Tibial artery (tissue), 4 donors: Measurements from ENCODE around the gene KCND2.

Experiments used
- DNase-seq, 2 donors: peaks; one replicate each; pipeline ENCODE4 v3.0.0-alpha.2; 2019
- H3K27ac ChIP-seq, 2 donors: fragments of 200-600 bp; sonication (generic) in 1 of 2; 1 replicate in 1 of 2; 2 replicates in 1 of 2; pipeline ENCODE4 v1.5.1; 2018 to 2019; ENCODE audit warnings: mild to moderate bottlenecking in 1 of 2
- H3K27me3 ChIP-seq, 2 donors: fragments of 200-600 bp; sonication (generic) in 1 of 2; one replicate each; pipeline versions ENCODE4 v1.5.1 to v1.6.0; 2016 to 2019
- H3K36me3 ChIP-seq, 3 donors: fragments of 200-600 bp; sonication (generic) in 2 of 3; one replicate each; pipeline ENCODE4 v1.5.1; 2016 to 2019; ENCODE audit warnings: mild to moderate bottlenecking in 2 of 3
- H3K4me1 ChIP-seq, 4 donors: fragments of 200-600 bp; sonication (generic) in 2 of 4; 1 replicate in 3 of 4; 2 replicates in 1 of 4; pipeline ENCODE4 v1.5.1; 2016 to 2019
- H3K4me3 ChIP-seq, 2 donors: fragments of 200-600 bp; sonication (generic) in 1 of 2; 1 replicate in 1 of 2; 2 replicates in 1 of 2; pipeline ENCODE4 v1.5.1; 2018 to 2019; ENCODE audit warnings: mild to moderate bottlenecking in 2 of 2
- H3K9me3 ChIP-seq, 3 donors: fragments of 200-600 bp; sonication (generic) in 1 of 3; one replicate each; pipeline ENCODE4 v1.5.1; 2016 to 2019
- intact Hi-C: fragments of 100-400 bp; cut with DNase I; formaldehyde crosslinking; loops from one replicate; pipeline ENCODE4 v1.15.0; 2023; ENCODE audit warnings: low total_unique reads
- TF ChIP-seq, protein P1 (sequence below), 2 experiments: fragments of 200-600 bp in 1 of 2; fragments of 450-650 bp in 1 of 2; IDR thresholded peaks; one replicate each; pipeline ENCODE4 v1.5.1; 2017 to 2019; ENCODE audit warnings: antibody characterized with exemption in 2 of 2, mild to moderate bottlenecking in 1 of 2, moderate library complexity in 1 of 2

The KCND2 gene

DNA sequence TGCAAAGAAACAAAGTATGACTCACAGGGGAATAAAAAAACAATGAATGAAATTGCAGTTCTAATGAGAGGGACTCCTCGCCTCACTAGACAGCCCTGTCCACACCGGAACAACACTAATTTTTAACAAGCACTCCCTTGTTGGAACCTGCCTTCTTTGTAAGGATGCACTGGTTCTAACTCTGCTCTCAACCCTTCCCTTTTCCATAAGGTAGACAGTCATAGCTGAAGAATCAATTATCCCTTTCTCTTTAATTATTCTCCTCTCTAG lies 519.8 kb downstream of the KCND2 start:
- Histone ChIP-seq H3K4me3 (no peak overlapping the region), H3K36me3 (peaks cover 0 to 5% (median 0%) of the 10 kb centered on the region in 3 donors), H3K27me3 (no peaks in the 10 kb centered on the region), H3K9me3 (no peaks in the 10 kb centered on the region), H3K27ac (no peak overlapping the region), H3K4me1 (peaks cover 0 to 3% (median 0%) of the 10 kb centered on the region in 4 donors)
- intact Hi-C loops, result loop anchor here (5.0 to 10.0 kb wide), 3 partner anchors 60 to 302 kb away; no protein-coding TSS in a partner anchor
- DNase-seq, result no peak
- TF ChIP-seq, protein P1, sequence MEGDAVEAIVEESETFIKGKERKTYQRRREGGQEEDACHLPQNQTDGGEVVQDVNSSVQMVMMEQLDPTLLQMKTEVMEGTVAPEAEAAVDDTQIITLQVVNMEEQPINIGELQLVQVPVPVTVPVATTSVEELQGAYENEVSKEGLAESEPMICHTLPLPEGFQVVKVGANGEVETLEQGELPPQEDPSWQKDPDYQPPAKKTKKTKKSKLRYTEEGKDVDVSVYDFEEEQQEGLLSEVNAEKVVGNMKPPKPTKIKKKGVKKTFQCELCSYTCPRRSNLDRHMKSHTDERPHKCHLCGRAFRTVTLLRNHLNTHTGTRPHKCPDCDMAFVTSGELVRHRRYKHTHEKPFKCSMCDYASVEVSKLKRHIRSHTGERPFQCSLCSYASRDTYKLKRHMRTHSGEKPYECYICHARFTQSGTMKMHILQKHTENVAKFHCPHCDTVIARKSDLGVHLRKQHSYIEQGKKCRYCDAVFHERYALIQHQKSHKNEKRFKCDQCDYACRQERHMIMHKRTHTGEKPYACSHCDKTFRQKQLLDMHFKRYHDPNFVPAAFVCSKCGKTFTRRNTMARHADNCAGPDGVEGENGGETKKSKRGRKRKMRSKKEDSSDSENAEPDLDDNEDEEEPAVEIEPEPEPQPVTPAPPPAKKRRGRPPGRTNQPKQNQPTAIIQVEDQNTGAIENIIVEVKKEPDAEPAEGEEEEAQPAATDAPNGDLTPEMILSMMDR (IDR thresholded peaks at IDR 0.05), result no peak

DNA sequence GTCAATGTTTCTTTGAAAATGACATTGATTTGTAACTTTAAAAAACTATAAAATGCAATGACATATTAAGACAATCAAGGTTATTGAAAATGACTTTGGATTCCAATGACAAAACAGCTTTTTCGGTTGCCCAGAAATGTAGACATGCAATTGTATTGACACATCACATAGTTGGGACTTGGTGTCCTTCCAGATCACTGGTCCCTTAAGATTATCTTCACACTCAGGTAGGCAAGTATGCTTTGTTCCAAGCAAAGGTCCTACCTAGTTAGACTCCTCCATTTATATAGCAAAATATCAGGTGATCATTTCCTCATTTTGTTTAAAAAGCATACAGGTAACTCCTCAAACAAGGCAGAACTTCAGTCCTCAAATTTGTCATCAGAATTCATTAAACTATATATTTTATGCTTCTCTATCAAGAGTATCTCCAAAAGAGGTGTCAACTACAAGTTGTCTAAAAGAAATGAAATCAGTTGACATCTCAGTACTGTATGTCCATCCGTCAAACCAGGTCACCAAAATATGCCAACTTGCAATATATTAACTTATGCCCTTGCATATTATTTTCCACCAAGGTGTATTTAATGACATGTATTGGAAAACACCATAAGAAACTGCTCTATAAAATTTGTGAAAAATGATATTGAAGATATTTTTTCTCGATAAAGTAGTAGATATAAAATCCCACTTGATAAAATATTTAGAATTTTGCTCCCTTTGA lies 520.4 kb downstream of the KCND2 start:
- Histone ChIP-seq H3K4me3 (no peak overlapping the region), H3K4me1 (peaks cover 0 to 3% (median 0%) of the 10 kb centered on the region in 4 donors), H3K27ac (no peak overlapping the region), H3K9me3 (no peaks in the 10 kb centered on the region), H3K27me3 (no peaks in the 10 kb centered on the region), H3K36me3 (peaks cover 0 to 2% (median 0%) of the 10 kb centered on the region in 3 donors)
- TF ChIP-seq, protein P1 (IDR thresholded peaks at IDR 0.05), result no peak
- DNase-seq, result no peak
- intact Hi-C loops, result loop anchor here (5.0 to 10.0 kb wide), 3 partner anchors 59 to 301 kb away; no protein-coding TSS in a partner anchor

DNA sequence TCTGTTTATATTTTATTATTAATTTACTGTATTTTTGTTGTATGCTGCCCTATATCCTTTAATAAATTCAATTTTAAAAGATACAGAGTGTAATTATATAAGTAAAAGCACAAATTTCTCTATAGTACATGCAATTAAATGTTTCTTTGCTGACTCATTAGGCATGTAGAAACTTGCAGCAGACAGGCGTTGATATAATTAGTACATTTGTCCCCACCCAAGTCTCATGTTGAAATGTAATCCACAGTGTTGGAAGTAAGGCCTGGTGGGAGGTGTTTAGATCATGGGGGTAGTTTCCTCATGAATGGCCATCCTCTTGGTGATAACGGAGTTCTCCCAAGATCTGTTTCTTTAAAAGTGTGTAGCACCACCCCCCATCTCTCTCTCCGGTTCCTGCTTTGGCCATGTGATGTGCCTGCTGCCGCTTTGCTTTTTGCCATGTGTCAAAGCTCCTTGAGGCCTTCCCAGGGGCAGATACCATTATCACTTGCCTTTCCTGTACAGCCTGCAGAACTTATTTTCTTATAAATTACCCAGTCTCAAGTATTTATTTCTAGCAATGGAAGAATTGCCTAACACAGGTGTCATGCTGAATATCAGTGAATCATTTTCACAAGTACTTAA lies 521.2 kb downstream of the KCND2 start:
- no peak for DNase-seq
- peaks cover 0 to 3% (median 0%) of the 10 kb centered on the region in 4 donors for H3K4me1 ChIP-seq
- no peaks in the 10 kb centered on the region for H3K27me3 ChIP-seq
- H3K9me3 ChIP-seq, result no peaks in the 10 kb centered on the region
- H3K36me3 ChIP-seq, result no peaks in the 10 kb centered on the region
- H3K4me3 ChIP-seq, result no peak overlapping the region
- H3K27ac ChIP-seq, result no peak overlapping the region
- TF ChIP-seq, protein P1 (IDR thresholded peaks at IDR 0.05), result no peak
- intact Hi-C loops, result loop anchor here (5.0 to 10.0 kb wide), 3 partner anchors 58 to 301 kb away; no protein-coding TSS in a partner anchor

DNA sequence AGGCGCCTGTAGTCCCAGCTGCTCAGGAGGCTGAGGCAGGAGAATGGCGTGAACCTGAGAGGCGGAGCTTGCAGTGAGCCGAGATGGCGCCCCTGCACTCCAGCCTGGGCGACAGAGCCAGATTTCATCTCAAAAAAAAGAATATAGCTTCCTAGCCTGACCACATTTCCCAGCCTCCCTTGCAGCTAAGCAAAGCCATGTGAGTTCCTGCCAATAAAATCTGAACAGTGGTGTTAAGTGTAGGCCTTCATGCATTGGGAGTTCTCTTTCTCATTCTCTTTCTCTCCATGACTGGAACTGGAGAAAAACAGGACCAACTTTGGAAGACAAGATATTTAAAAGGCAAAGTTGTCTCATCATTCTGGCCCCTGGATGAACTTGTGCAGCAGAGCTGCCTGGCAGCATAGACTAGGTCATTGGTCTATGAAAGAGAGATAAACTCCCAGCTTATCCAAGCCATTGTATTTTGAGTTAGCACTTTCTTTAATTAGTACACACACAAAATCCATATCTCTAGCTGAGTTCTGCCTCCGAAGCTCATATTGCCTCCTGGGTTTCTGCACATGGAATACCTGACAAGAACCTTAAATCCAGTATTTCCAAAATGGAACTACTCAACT lies 524.2 kb downstream of the KCND2 start:
- H3K27ac ChIP-seq, result no peak overlapping the region
- intact Hi-C loops, result loop anchor here (10.0 kb wide), 1 partner anchor 298 kb away; no protein-coding TSS in a partner anchor

GRCh38 chr7:120799147-120799546 lies 526.2 kb downstream of the KCND2 start:
- DNase-seq, result no peak
- H3K4me1 ChIP-seq, result no peaks in the 10 kb centered on the region
- intact Hi-C loops, result loop anchor here (10.0 kb wide), 1 partner anchor 296 kb away; no protein-coding TSS in a partner anchor
- no peaks in the 10 kb centered on the region for H3K27me3 ChIP-seq
- H3K4me3 ChIP-seq, result no peak overlapping the region
- H3K27ac ChIP-seq, result no peak overlapping the region
- TF ChIP-seq, protein P1 (IDR thresholded peaks at IDR 0.05), result no peak
- no peaks in the 10 kb centered on the region for H3K9me3 ChIP-seq
- H3K36me3 ChIP-seq, result no peaks in the 10 kb centered on the region

More for the DNA sequence above, 524.2 kb downstream of the KCND2 start:
- no peaks in the 10 kb centered on the region for H3K27me3 ChIP-seq
- no peak overlapping the region for H3K4me3 ChIP-seq
- peaks cover 0 to 2% (median 0%) of the 10 kb centered on the region in 4 donors for H3K4me1 ChIP-seq
- H3K9me3 ChIP-seq, result no peaks in the 10 kb centered on the region
- DNase-seq, result no peak
- TF ChIP-seq, protein P1 (IDR thresholded peaks at IDR 0.05), result no peak
- H3K36me3 ChIP-seq, result no peaks in the 10 kb centered on the region
